Limb (tissue), 2 donors: Measurements from ENCODE around the gene RAD51AP2.
"Not testable (repeated sequence)": the region's sequence is repeated elsewhere in the genome, so short reads cannot be mapped to it uniquely, and the experiment has no call there.

Source experiments
- DNase-seq, 2 donors: peaks; one replicate each; pipeline ENCODE4 v3.0.0-alpha.2; 2016; ENCODE audit errors: extremely low spot score in 2 of 2

The RAD51AP2 gene

GRCh38 chr2:17538022-17538843 lies 20.0 kb upstream of the RAD51AP2 start:
- peak; percentile 34 to 46 for DNase-seq

GRCh38 chr2:17536416-17536815 lies 18.2 kb upstream of the RAD51AP2 start:
- DNase-seq, result no peak

- no peak for DNase-seq
Measured at GRCh38 chr2:17533546-17533945, 15.3 kb upstream of the RAD51AP2 start.

- no peak for DNase-seq
Measured at GRCh38 chr2:17529771-17530170, 11.5 kb upstream of the RAD51AP2 start.

GRCh38 chr2:17522303-17522702 lies 4.1 kb upstream of the RAD51AP2 start:
- no peak for DNase-seq

GRCh38 chr2:17521621-17522020 lies 3.4 kb upstream of the RAD51AP2 start:
- DNase-seq, result no peak

- DNase-seq, result no peak
Measured at GRCh38 chr2:17520761-17521160, 2.5 kb upstream of the RAD51AP2 start.

GRCh38 chr2:17519486-17519885 lies 1.2 kb upstream of the RAD51AP2 start:
- DNase-seq, result no peak

- no peak for DNase-seq
Measured at GRCh38 chr2:17517481-17518211, 594 bp downstream of the RAD51AP2 start.

- DNase-seq, result no peak
Measured at GRCh38 chr2:17515652-17516051, 2.6 kb downstream of the RAD51AP2 start.

- no peak for DNase-seq
Measured at GRCh38 chr2:17506736-17507616, 11.3 kb downstream of the RAD51AP2 start.

- DNase-seq, result no peak
Measured at GRCh38 chr2:17497718-17498117, 20.5 kb downstream of the RAD51AP2 start.

GRCh38 chr2:17495590-17495989 lies 22.6 kb downstream of the RAD51AP2 start:
- DNase-seq, result no peak

GRCh38 chr2:17490165-17490564 lies 28.1 kb downstream of the RAD51AP2 start:
- not testable (repeated sequence) for DNase-seq

- DNase-seq, result not testable (repeated sequence)
Measured at GRCh38 chr2:17488610-17489009, 29.6 kb downstream of the RAD51AP2 start.

- no peak for DNase-seq
Measured at GRCh38 chr2:17483496-17483895, 34.7 kb downstream of the RAD51AP2 start.

GRCh38 chr2:17482651-17483050 lies 35.6 kb downstream of the RAD51AP2 start:
- no peak for DNase-seq

- DNase-seq, result no peak
Measured at GRCh38 chr2:17479875-17480274, 38.4 kb downstream of the RAD51AP2 start.

GRCh38 chr2:17476830-17477229 lies 41.4 kb downstream of the RAD51AP2 start:
- DNase-seq, result no peak

- DNase-seq, result no peak
Measured at GRCh38 chr2:17476064-17476463, 42.2 kb downstream of the RAD51AP2 start.

- no peak for DNase-seq
Measured at GRCh38 chr2:17475286-17475685, 43.0 kb downstream of the RAD51AP2 start.

- no peak for DNase-seq
Measured at GRCh38 chr2:17471979-17472378, 46.3 kb downstream of the RAD51AP2 start.
